Endothelial cell of umbilical vein (primary cell): ENCODE results near the gene DNM2. TPM values are rescaled to one million over a fixed set of nuclear protein-coding genes. Genes with fewer than 3 reads are reported as not detected.

Experiments used
- BruUV-seq: library from RNA; stranded (reverse); fragments of 400-500 nt; replicated peaks from 2 replicates; lab custom pipeline; 2021; lab: Mats Ljungman, UMichigan
- CTCF ChIA-PET: fragments of 300-600, 350-600 bp; sonication (Branson Sonifier 250); formaldehyde crosslinking; loops from one replicate; lab custom pipeline; 2021; ENCODE audit warnings: antibody characterized with exemption, inconsistent platforms; lab: Charles Lee
- POLR2A ChIA-PET: fragments of 300-600, 350-600 bp; sonication (Branson Sonifier 250); formaldehyde crosslinking; loops from one replicate; lab custom pipeline; 2021; ENCODE audit warnings: antibody characterized with exemption, inconsistent platforms; lab: Charles Lee
- DNase-seq: peaks from one replicate; pipeline ENCODE4 v3.0.0-alpha.2; 2011; ENCODE audit warnings: low read depth, low spot score
- FAIRE-seq: peaks from 2 replicates; lab custom pipeline; 2011; peaks lifted over from hg19 to GRCh38; lab: Jason Lieb, UNC
- H2AFZ ChIP-seq: 2 replicates; pipeline ENCODE4 v1.6.0; 2012; ENCODE audit warnings: low read depth, low read length, control low read depth, inconsistent platforms
- H3K27ac ChIP-seq: 2 replicates; pipeline ENCODE4 v1.5.1; 2011; ENCODE audit warnings: low read depth, mild to moderate bottlenecking, control low read depth, low read length, moderate library complexity; ENCODE audit not compliant: insufficient read depth
- H3K27me3 ChIP-seq, 2 experiments: 2 replicates each; pipeline versions ENCODE4 v1.6.0 to v1.6.1; 2011; ENCODE audit warnings: low read length in 2 of 2, mixed read lengths in 1 of 2; ENCODE audit not compliant: control insufficient read depth in 2 of 2, insufficient read depth in 2 of 2
- H3K36me3 ChIP-seq, 2 experiments: 2 replicates in 1 of 2; 3 replicates in 1 of 2; pipeline ENCODE4 v1.5.1; 2011; ENCODE audit warnings: low read length in 2 of 2, mild to moderate bottlenecking in 1 of 2, moderate library complexity in 1 of 2; ENCODE audit not compliant: control insufficient read depth in 2 of 2, insufficient read depth in 2 of 2; ENCODE audit errors: extremely low read depth in 1 of 2
- H3K4me1 ChIP-seq: 3 replicates; pipeline ENCODE4 v1.5.1; 2011; ENCODE audit warnings: mild to moderate bottlenecking, low read length; ENCODE audit not compliant: control insufficient read depth, insufficient read depth; ENCODE audit errors: extremely low read depth
- H3K4me2 ChIP-seq: 2 replicates; pipeline ENCODE4 v1.6.1; 2011; ENCODE audit warnings: low read length, control low read depth, mixed read lengths; ENCODE audit not compliant: insufficient read depth
- H3K4me3 ChIP-seq, 3 experiments: fragments of 200-600 bp in 1 of 3; sonication (generic), shearing (Covaris generic) in 1 of 3; replicated peaks in 1 of 3; 2 replicates each; pipeline ENCODE4 v1.5.1; 2011 to 2016; ENCODE audit warnings: control low read depth in 3 of 3, low read length in 3 of 3, mild to moderate bottlenecking in 2 of 3, inconsistent platforms in 1 of 3, low read depth in 1 of 3, moderate library complexity in 1 of 3; ENCODE audit not compliant: insufficient read depth in 1 of 3
- H3K79me2 ChIP-seq: 2 replicates; pipeline ENCODE4 v1.6.0; 2012; ENCODE audit warnings: low read length, inconsistent platforms; ENCODE audit not compliant: control insufficient read depth, insufficient read depth
- H3K9ac ChIP-seq: replicated peaks from 2 replicates; pipeline ENCODE3; 2011; ENCODE audit warnings: low read length, control low read depth; ENCODE audit not compliant: insufficient read depth; ENCODE audit errors: extremely low read depth
- H3K9me1 ChIP-seq: replicated peaks from 3 replicates; pipeline ENCODE4 v1.6.0; 2011; ENCODE audit warnings: mild to moderate bottlenecking, low read length; ENCODE audit not compliant: control insufficient read depth, insufficient read depth; ENCODE audit errors: extremely low read depth
- H3K9me3 ChIP-seq: replicated peaks from 2 replicates; pipeline ENCODE4 v1.5.1; 2012; ENCODE audit warnings: low read length, inconsistent platforms; ENCODE audit not compliant: control insufficient read depth, insufficient read depth
- H4K20me1 ChIP-seq: replicated peaks from 2 replicates; pipeline ENCODE3; 2011; ENCODE audit warnings: mild to moderate bottlenecking, low read length; ENCODE audit not compliant: control insufficient read depth, insufficient read depth; ENCODE audit errors: extremely low read depth
- EZH2 ChIP-seq: IDR thresholded peaks from 2 replicates; pipeline ENCODE4 v1.6.1; 2012; ENCODE audit warnings: borderline replicate concordance, low read depth, mild to moderate bottlenecking, moderate library complexity, low read length, inconsistent platforms; ENCODE audit not compliant: severe bottlenecking
- FOS ChIP-seq: IDR thresholded peaks from 2 replicates; pipeline ENCODE4 v1.6.1; 2011; ENCODE audit warnings: mild to moderate bottlenecking, low read length, moderate library complexity, borderline replicate concordance; ENCODE audit not compliant: insufficient read depth
- JUN ChIP-seq: IDR thresholded peaks from 2 replicates; pipeline ENCODE4 v1.6.1; 2011; ENCODE audit warnings: borderline replicate concordance, low read depth; ENCODE audit not compliant: insufficient read length, insufficient read depth
- MYC ChIP-seq: IDR thresholded peaks from one replicate; pipeline ENCODE4 v1.6.1; 2011; ENCODE audit warnings: mild to moderate bottlenecking, low read depth, low read length
- POLR2A ChIP-seq: IDR thresholded peaks from 2 replicates; pipeline ENCODE4 v1.6.1; 2012; ENCODE audit warnings: low read depth, mild to moderate bottlenecking, control low read depth, low read length
- POLR2AphosphoS5 ChIP-seq: IDR thresholded peaks from 2 replicates; pipeline ENCODE4 v1.6.1; 2012; ENCODE audit warnings: low read depth, mild to moderate bottlenecking, control low read depth, low read length, moderate library complexity; ENCODE audit not compliant: insufficient read depth
- dilution Hi-C: fragments of 300-500 bp; cut with MboI; formaldehyde crosslinking; loops from one replicate; pipeline ENCODE4 v1.15.0; 2019; ENCODE audit warnings: low sequenced_read_pairs; ENCODE audit not compliant: extremely low pct_ligation_motif_present
- intact Hi-C: fragments of 100-400 bp; cut with micrococcal nuclease; formaldehyde crosslinking; loops from one replicate; pipeline ENCODE4 v1.10.0; 2022
- polyA plus RNA-seq, 4 experiments: library from polyadenylated mRNA; depleted of rRNA in 3 of 4; stranded (reverse) in 3 of 4; unstranded in 1 of 4; fragments of >200 nt; gene quantifications; 2 replicates each; pipeline versions ENCODE4 v1.2.1 to v1.2.3, GENCODE V29; 2011 to 2012; ENCODE audit warnings: missing spikeins in 1 of 4
- total RNA-seq: library from RNA; stranded (reverse); gene quantifications from 2 replicates; pipeline ENCODE4 v1.2.3, GENCODE V29; 2021

Gene DNM2
- total and polyA plus RNA-seq, 2 donors (not counting 3 experiments of a cell fraction or from before 2014, with no cell fraction given) = 81.8 to 175 TPM

DNA sequence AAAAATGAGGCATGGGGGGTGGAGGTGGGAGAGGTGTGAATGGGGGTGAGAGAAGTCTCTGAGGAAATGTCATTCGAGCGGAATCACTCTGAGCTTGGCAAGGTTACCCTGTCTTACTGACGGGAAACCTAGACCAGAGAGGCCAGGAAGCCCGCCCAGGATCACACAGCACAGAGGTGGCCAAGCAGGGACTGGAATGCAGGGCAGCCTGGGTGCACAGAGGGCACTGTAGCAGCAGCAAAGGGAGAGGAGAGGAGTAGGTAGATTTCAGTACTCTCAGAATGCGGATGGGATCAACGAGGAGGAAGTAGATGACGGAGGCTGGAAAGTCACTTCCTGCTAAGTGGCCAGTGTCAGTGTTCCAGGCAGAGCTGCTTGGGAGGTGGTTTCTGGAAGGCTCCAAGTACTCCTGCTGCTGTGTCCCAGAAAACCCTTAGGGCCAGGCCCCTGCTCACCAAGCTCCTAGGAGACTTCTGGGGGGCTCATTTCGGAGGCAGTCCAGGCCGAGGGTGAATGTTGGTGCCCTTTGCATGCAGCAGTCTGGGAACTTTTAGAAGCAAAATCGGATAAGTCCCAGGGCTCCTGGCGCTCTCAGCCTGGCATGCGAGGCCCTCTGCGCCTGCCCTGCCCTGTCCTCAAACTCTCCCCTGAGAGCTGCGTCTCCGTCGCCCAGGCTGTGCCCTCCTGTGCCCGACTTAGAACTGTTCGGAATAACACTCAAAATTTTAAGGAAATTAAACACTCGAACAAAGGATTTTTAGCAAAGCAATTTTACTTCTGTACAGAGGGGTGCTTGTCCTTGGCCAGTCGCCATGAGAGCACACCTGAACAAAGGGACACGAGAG is 33.5 kb downstream of the DNM2 start:
- Histone ChIP-seq H3K27ac (peak overlapping the region; percentile 55), H3K4me2 (peak overlapping the region; percentile 11), H4K20me1 (no peaks in the 10 kb centered on the region), H2AFZ (no peak overlapping the region), H3K9ac (peak overlapping the region; percentile 19), H3K4me3 (no peak overlapping the region), H3K79me2 (peaks cover 78% of the 10 kb centered on the region), H3K9me1 (no peaks in the 10 kb centered on the region), H3K4me1 (peaks cover 27% of the 10 kb centered on the region), H3K36me3 (no peaks in the 10 kb centered on the region), H3K9me3 (no peaks in the 10 kb centered on the region), H3K27me3 (no peaks in the 10 kb centered on the region)
- intact Hi-C loops = loop anchor here (1.0 kb wide), 1 partner anchor 34 kb away; no protein-coding TSS in a partner anchor
- TF ChIP-seq POLR2AphosphoS5 = peak; percentile 25
- TF ChIP-seq EZH2 = no peak
- TF ChIP-seq JUN = no peak
- peak; percentile 22 for TF ChIP-seq FOS
- TF ChIP-seq POLR2A = no peak
- no peak for TF ChIP-seq MYC
- dilution Hi-C loops = no loop called here
- DNase-seq (peak; percentile 46), FAIRE-seq (peak; percentile 88)
- ChIA-PET CTCF (interaction anchor here (1.2 to 2.2 kb wide), 7 partner anchors 16 to 113 kb away, joined by 3 to 9 read pairs (median 4); partner anchors contain the start of gene DNM2), POLR2A (interaction anchor here (0.6 kb wide), 1 partner anchor 132 kb away, joined by 3 read pairs; no protein-coding TSS in a partner anchor)
- no TSS peak for BruUV-seq
